Stomach smooth muscle (tissue), 2 donors: Measurements from ENCODE around the gene ARHGAP15.

Experiments used
- H3K27ac ChIP-seq: one replicate; pipeline ENCODE4 v1.7.0; 2013; ENCODE audit warnings: mild to moderate bottlenecking, low read length, inconsistent platforms
- H3K27me3 ChIP-seq, 2 donors: one replicate each; pipeline ENCODE4 v1.7.0; 2013; ENCODE audit warnings: low read length in 2 of 2; ENCODE audit not compliant: insufficient read depth in 2 of 2, control insufficient read depth in 1 of 2
- H3K36me3 ChIP-seq, 2 donors: one replicate each; pipeline ENCODE4 v1.7.0; 2013; ENCODE audit warnings: low read length in 2 of 2; ENCODE audit not compliant: control insufficient read depth in 2 of 2, insufficient read depth in 2 of 2
- H3K4me1 ChIP-seq: one replicate; pipeline ENCODE4 v1.7.0; 2013; ENCODE audit warnings: low read length; ENCODE audit not compliant: control insufficient read depth, insufficient read depth
- H3K4me3 ChIP-seq, 2 donors: one replicate each; pipeline ENCODE4 v1.7.0; 2013; ENCODE audit warnings: low read length in 2 of 2
- H3K9ac ChIP-seq, 2 donors: one replicate each; pipeline ENCODE4 v1.7.0; 2013; ENCODE audit warnings: low read length in 2 of 2, mild to moderate bottlenecking in 1 of 2
- H3K9me3 ChIP-seq, 2 donors: one replicate each; pipeline ENCODE4 v1.7.0; 2013; ENCODE audit warnings: low read length in 2 of 2; ENCODE audit not compliant: control insufficient read depth in 2 of 2
- donor health status: healthy.
- donor health status: Pancreatic carcinoma.

Gene ARHGAP15

DNA sequence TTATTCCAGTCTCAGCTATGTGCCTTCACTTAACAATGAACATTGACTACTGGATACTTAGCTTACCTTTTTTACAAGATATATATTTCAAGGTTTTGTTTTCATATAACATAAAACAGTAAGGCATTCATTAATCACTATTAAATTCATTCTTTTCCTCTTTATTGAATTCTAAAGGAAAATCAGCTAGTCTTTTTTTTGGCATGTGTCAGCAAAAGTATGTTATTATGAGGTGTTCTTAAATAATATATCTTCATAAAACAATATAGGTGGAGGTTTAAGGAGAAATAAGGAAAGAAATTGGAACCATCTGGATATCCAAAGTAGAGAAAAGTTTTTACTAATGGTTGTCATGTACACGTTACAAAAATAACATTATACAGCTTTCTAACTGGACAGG lies 472.6 kb downstream of the ARHGAP15 start:
- Histone ChIP-seq H3K9ac (no peak overlapping the region), H3K27ac (no peak overlapping the region), H3K36me3 (no peaks in the 10 kb centered on the region), H3K9me3 (no peaks in the 10 kb centered on the region), H3K4me3 (no peak overlapping the region), H3K4me1 (no peaks in the 10 kb centered on the region), H3K27me3 (no peaks in the 10 kb centered on the region)

DNA sequence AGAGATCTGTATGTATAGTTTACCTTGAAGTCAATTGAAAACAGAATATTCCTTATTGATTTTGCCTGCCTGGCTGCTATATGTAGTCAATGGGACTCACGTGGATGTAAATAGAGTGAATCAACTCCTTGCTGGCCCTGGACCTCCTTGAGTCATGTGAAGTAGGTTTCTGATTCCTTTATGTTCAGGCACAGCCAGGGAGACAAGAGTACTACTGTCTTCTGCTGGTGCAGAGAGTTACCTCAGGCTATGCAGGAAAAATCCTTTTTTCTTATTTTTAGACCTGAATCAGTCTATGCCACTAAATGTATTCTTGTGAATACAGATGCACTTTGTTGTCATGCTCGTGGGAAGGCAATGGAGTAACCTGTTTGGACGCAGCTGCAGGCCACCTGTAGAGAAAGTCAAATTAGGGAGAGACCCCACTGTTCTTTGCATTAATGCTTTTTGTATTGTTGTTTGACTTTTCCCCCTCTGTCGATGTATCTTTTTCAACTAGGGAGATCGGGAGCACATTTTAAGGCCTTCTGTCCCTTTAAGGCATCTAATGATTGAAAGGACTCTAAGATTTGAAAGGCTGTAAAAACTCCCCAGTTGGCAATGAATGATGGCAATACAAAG lies 473.9 kb downstream of the ARHGAP15 start:
- Histone ChIP-seq H3K27ac (no peak overlapping the region), H3K27me3 (no peaks in the 10 kb centered on the region), H3K36me3 (no peaks in the 10 kb centered on the region), H3K9me3 (no peaks in the 10 kb centered on the region), H3K4me3 (no peak overlapping the region), H3K9ac (no peak overlapping the region), H3K4me1 (no peaks in the 10 kb centered on the region)

DNA sequence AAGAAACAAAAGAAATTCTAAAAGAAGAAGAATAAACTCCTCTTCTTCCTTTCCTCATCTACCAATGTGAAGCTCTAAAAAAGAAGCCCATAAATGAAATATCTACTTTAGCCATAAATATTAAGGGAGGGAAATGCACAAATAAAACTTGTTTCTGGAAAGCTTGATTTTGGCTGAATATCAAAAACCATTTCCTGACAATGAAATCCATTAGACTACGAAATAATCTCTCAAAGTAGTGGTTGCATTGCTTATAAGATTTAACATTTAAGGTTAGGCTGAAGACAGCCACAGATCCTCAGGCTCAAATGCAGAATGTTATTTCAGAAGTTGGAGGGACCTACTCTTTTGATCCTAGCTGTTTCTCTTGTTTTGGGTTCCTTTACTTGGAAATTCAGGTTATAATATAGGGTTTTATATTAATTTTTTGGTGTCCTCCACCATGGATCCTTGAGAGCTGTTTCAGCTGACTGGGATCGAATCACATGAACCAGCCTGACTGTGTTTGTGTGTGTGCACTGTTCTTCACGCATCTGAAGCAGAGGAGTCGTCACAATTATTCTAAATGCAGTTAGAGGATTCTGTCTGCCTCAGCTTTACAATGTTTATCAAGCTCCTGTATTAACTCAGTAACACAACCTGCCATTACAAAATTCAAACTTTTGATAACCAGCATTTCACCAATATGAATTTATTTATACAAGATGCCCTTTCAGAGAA lies 474.8 kb downstream of the ARHGAP15 start:
- no peaks in the 10 kb centered on the region for H3K4me1 ChIP-seq
- H3K27ac ChIP-seq, result no peak overlapping the region
- H3K9ac ChIP-seq, result no peak overlapping the region
- no peaks in the 10 kb centered on the region for H3K27me3 ChIP-seq
- no peak overlapping the region for H3K4me3 ChIP-seq
- H3K9me3 ChIP-seq, result no peaks in the 10 kb centered on the region
- no peaks in the 10 kb centered on the region for H3K36me3 ChIP-seq

DNA sequence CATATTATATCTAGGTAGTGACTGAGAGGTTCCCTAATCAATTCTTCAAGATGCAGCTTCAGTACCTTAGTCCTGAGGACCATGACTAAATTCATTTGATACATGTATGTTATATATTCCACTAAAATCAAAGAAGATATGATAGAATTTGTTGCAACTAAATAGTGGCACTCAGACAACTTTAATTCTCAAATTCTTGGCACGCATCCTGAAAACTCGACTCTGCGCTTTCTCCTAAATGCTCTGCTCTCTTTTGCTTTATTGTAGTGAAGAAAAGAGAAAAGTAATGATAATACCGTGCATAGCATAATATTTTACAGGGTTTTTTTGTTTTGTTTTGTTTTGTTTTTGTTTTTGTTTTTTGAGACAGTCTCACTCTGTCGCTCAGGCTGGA lies 475.3 kb downstream of the ARHGAP15 start:
- no peak overlapping the region for H3K9ac ChIP-seq
- no peaks in the 10 kb centered on the region for H3K9me3 ChIP-seq
- H3K27me3 ChIP-seq, result no peaks in the 10 kb centered on the region
- no peak overlapping the region for H3K4me3 ChIP-seq
- H3K36me3 ChIP-seq, result no peaks in the 10 kb centered on the region
- no peaks in the 10 kb centered on the region for H3K4me1 ChIP-seq
- H3K27ac ChIP-seq, result no peak overlapping the region

DNA sequence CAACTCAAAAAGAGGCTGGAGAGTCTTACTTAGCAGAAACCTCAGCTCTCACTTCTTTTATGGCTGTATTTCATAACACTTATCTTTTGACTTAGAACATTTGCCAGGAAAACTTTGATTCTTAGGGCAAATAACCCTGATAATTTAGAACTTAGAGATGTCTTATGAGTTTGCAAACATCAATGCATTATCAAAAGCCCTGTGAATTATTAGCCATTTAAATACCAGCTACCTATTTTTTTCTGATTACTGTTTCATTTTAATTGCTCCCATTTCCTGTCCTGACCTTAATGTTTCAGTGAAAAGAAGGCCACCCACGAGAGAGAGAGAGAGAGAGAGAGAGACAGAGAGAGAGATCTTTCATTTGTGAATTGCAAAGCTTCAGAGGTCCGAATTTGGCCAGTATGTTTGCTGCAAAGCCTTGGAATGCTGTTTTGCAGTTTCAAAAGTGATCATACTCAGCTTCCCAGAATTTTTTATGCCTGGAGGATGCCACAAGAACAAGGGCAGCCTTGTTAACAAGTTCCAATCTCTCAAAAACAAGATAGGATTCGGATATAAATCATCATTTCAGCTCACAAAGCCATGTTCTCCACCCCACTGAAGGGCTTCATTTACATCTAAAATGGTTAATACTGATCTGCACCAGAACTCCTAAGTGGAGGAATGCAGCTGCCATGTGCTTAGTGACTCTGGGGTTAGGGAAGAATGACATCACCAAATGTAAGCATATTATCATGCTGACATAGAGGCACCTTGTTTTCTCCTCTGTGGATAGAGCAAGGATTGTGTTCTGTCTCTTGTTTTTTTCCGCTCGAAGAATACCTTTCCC lies 478.2 kb downstream of the ARHGAP15 start:
- H3K36me3 ChIP-seq, result no peaks in the 10 kb centered on the region
- no peaks in the 10 kb centered on the region for H3K4me1 ChIP-seq
- H3K4me3 ChIP-seq, result no peak overlapping the region
- no peak overlapping the region for H3K9ac ChIP-seq
- H3K27me3 ChIP-seq, result no peaks in the 10 kb centered on the region
- no peak overlapping the region for H3K27ac ChIP-seq
- H3K9me3 ChIP-seq, result no peaks in the 10 kb centered on the region

DNA sequence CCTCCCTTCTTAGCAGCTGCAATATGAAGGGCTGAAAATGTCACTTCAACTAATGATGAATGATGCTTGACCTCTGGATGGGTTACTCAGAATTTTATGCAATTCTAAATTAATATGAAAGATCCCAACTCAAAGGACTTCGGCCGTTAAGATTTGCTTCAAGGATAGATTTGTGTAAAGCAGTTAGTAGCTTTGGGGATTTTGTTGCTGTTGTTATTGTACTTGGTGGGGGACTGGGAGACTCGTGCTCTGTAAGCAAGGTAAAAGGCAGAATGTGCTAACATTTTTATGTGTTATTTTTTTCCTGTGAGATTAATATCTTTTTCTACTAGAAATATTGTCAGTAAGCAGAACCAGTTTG lies 478.8 kb downstream of the ARHGAP15 start:
- Histone ChIP-seq H3K9ac (no peak overlapping the region), H3K9me3 (no peaks in the 10 kb centered on the region), H3K4me3 (no peak overlapping the region), H3K27ac (no peak overlapping the region), H3K36me3 (no peaks in the 10 kb centered on the region), H3K27me3 (no peaks in the 10 kb centered on the region), H3K4me1 (no peaks in the 10 kb centered on the region)

DNA sequence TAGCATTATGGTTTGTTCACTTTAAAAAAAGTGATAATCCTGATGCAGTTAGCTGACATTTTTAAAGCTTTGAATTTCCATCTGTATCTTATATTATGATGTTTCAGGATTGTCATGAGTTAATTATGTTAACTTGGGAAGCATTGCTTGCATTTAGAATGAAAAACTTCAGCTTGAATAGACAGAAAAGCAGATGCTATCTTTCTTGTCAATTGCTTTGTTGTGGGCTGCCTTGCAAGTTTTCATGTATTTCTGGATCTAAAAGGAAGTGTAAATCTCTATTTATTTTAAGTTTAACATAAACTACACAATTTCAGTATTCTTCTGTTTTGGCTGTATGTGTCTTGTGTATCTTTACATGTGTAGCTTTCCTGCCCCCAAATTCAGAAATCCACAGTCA lies 479.5 kb downstream of the ARHGAP15 start:
- Histone ChIP-seq H3K4me1 (no peaks in the 10 kb centered on the region), H3K9ac (no peak overlapping the region), H3K36me3 (no peaks in the 10 kb centered on the region), H3K9me3 (no peaks in the 10 kb centered on the region), H3K27ac (no peak overlapping the region), H3K27me3 (no peaks in the 10 kb centered on the region), H3K4me3 (no peak overlapping the region)

DNA sequence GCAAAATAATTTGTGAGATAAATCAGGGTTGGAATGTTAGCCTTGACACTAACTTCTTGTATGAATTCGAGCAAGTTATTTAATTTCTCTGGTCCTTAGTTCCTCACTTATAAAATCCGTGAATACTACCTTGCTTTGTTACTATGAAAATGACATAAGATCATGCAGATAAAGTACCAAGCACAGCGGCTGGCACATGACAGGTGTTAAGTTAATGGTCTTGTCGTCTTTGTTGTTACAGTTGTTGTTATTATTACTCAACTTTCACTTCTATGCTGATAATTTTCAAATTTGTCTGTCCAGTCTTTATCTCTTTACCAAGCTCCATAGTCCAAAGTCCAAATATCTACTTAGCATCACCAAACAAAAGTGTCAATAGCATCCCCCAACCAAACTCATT lies 482.1 kb downstream of the ARHGAP15 start:
- H3K4me3 ChIP-seq, result no peak overlapping the region
- H3K27ac ChIP-seq, result no peak overlapping the region
- H3K27me3 ChIP-seq, result no peaks in the 10 kb centered on the region
- H3K9me3 ChIP-seq, result no peaks in the 10 kb centered on the region
- no peaks in the 10 kb centered on the region for H3K4me1 ChIP-seq
- H3K9ac ChIP-seq, result no peak overlapping the region
- no peaks in the 10 kb centered on the region for H3K36me3 ChIP-seq

DNA sequence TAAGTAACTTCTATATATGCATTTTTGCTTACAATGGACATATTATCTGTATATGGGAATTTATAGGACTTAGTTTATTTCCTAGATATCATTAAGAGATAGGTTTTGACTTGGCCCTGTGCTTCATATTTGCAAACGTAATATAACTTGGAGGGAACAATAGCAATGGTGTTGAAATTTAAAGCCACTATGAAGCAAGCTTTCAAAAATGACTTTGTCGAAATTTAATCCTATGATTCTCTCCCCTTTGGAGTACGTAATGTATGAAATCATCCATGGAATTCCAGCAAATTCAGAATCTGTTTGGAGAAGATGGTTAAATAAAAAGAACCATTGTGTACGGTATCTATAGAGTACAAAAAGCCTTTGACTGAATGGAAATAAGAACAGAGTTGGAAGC lies 486.3 kb downstream of the ARHGAP15 start:
- no peak overlapping the region for H3K4me3 ChIP-seq
- H3K4me1 ChIP-seq, result no peaks in the 10 kb centered on the region
- H3K9me3 ChIP-seq, result no peaks in the 10 kb centered on the region
- no peaks in the 10 kb centered on the region for H3K27me3 ChIP-seq
- H3K36me3 ChIP-seq, result no peaks in the 10 kb centered on the region
- H3K27ac ChIP-seq, result no peak overlapping the region
- no peak overlapping the region for H3K9ac ChIP-seq

DNA sequence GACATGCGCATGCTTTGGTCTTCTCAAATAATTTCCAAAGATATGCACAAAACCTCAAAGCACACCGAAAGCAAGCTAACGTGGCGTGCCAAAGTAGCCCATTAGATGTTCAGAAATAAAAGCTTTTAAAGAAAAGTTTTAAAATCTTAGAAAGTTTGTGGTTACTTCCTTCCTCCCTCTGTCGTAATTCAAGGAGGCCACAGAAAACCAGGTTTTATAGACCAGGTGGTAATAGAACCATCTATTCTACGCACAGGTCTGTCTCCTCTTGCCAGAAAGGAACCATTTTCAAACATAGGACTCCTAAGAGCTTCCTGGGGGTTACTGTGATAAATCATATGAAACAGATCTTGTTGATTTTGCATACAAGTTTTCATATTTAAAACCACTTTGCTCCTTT lies 487.2 kb downstream of the ARHGAP15 start:
- Histone ChIP-seq H3K9me3 (no peaks in the 10 kb centered on the region), H3K27me3 (no peaks in the 10 kb centered on the region), H3K27ac (no peak overlapping the region), H3K9ac (no peak overlapping the region), H3K4me1 (no peaks in the 10 kb centered on the region), H3K4me3 (no peak overlapping the region), H3K36me3 (no peaks in the 10 kb centered on the region)
